Large intestine (tissue), 3 donors: ENCODE results near the gene PLXDC2. TPM values are rescaled to one million over a fixed set of nuclear protein-coding genes. Genes with fewer than 3 reads are reported as not detected.
"Not testable (repeated sequence)": the region's sequence is repeated elsewhere in the genome, so short reads cannot be mapped to it uniquely, and the experiment has no call there.

Experiments used
- DNase-seq, 2 donors: peaks; one replicate each; pipeline versions ENCODE4 v3.0.0 to v3.0.0-alpha.2; 2013
- H3K27ac ChIP-seq: one replicate; pipeline ENCODE4 v1.5.1; 2013; ENCODE audit warnings: low read length
- H3K27me3 ChIP-seq: 2 replicates; pipeline ENCODE4 v1.6.1; 2013; ENCODE audit warnings: low read length; ENCODE audit not compliant: control insufficient read depth, insufficient read depth
- H3K36me3 ChIP-seq: 2 replicates; pipeline ENCODE4 v1.6.1; 2013; ENCODE audit warnings: low read length; ENCODE audit not compliant: control insufficient read depth, insufficient read depth
- H3K4me1 ChIP-seq: one replicate; pipeline ENCODE4 v1.6.1; 2013; ENCODE audit warnings: low read length; ENCODE audit not compliant: control insufficient read depth, insufficient read depth
- H3K4me3 ChIP-seq: one replicate; pipeline ENCODE4 v1.5.1; 2013; ENCODE audit warnings: low read length
- H3K9me3 ChIP-seq: one replicate; pipeline ENCODE4 v1.6.1; 2013; ENCODE audit warnings: mild to moderate bottlenecking, low read depth, low read length, moderate library complexity; ENCODE audit not compliant: control insufficient read depth
- WGBS: methylation state at CpG from one replicate; pipeline ENCODE4 v1.1.5; 2013; ENCODE audit warnings: low lambda C conversion rate; ENCODE audit not compliant: insufficient coverage; 5-methylcytosine and 5-hydroxymethylcytosine counted together
- polyA plus RNA-seq: library from polyadenylated mRNA; unstranded; fragments of 120-200 nt; gene quantifications from one replicate; pipeline ENCODE4 v1.2.1, GENCODE V29; 2013

Gene PLXDC2
- polyA plus RNA-seq, 1 donor = 19.0 TPM

GRCh38 chr10:20209098-20209497 is 392.9 kb downstream of the PLXDC2 start:
- not testable (repeated sequence) for H3K4me3 ChIP-seq, H3K27ac ChIP-seq, DNase-seq, H3K36me3 ChIP-seq, H3K9me3 ChIP-seq, H3K27me3 ChIP-seq, H3K4me1 ChIP-seq
- no CpG with 5 or more reads among the region's 7 CpGs for WGBS

DNA sequence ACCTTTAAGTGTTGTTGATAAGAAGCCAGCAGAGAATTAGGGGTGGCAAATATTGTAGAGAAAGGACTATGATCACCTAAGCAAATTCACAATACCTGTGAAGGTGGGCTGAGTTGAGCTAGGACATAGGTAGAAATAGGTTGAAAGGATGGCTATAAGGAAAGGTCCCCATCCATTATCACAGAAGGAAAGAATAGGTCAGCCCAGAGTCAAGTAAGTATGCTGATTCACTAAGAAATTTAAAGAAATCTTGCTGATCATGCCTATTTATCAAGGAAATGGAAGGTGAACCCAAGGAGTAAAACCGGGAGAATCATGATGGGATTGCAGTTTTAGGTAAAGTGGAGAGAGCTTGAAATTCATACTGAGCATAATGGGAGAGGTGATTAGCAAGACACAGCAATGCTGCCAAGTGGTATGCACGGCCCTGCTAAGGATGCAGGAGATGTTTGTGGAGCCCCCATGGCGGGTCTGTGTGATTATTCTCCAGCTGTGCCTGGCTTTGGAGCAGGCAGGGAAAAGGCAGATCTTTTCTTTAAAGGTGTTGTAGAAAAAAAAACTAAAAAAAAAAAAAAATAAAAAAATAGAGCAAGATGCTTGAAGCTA is 399.4 kb downstream of the PLXDC2 start:
- no peaks in the 10 kb centered on the region for H3K27me3 ChIP-seq
- WGBS = no CpG with 5 or more reads among the region's 3 CpGs
- no peak for DNase-seq
- H3K9me3 ChIP-seq = no peaks in the 10 kb centered on the region
- H3K4me3 ChIP-seq = no peak overlapping the region
- no peak overlapping the region for H3K27ac ChIP-seq
- H3K4me1 ChIP-seq = no peaks in the 10 kb centered on the region
- H3K36me3 ChIP-seq = peaks cover 3% of the 10 kb centered on the region

DNA sequence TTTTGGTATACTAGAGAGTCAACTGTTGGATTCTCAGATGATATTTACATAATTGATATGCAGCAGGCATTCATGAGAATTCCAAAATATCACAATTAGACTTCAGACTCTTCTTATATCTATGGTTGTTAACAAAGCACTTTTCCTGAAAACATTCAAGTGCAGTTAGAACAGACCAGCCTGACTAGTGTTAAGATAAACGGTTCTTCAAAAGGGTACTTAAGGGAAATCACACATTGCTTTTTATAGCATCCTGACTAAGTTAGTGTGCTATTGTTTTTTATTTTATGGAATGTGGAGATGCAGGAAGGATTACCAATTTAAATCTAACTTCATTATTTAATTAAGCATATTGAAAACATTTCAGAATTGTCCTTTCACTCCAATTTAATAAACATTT is 405.1 kb downstream of the PLXDC2 start:
- WGBS = no CpG with 5 or more reads among the region's 1 CpG
- Histone ChIP-seq H3K4me1 (no peaks in the 10 kb centered on the region), H3K9me3 (no peaks in the 10 kb centered on the region), H3K36me3 (peaks cover 4% of the 10 kb centered on the region), H3K27ac (no peak overlapping the region), H3K4me3 (no peak overlapping the region), H3K27me3 (no peaks in the 10 kb centered on the region)
- DNase-seq = no peak

DNA sequence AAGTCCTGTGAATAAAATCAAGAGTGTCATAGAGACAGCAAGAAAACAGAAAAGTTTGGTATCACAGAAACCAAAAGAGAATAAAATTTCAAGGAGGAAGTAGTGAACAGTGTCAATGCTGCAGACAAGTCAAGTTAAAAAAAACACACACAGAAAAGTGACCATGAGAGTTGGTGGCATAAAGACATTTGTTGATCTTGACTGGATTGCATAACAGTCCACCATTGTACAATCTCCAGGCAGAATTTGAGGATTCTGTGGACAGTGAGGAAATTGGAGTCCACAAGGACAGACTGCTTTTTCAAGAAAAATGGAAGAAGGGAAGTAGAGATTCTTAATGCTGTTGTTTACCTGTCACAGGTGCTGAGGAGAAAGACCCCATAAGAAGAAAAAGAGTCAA is 412.5 kb downstream of the PLXDC2 start:
- Histone ChIP-seq H3K4me3 (no peak overlapping the region), H3K36me3 (no peaks in the 10 kb centered on the region), H3K27me3 (no peaks in the 10 kb centered on the region), H3K27ac (no peak overlapping the region), H3K4me1 (no peaks in the 10 kb centered on the region), H3K9me3 (no peaks in the 10 kb centered on the region)
- DNase-seq = no peak

- Histone ChIP-seq H3K4me3 (no peak overlapping the region), H3K4me1 (no peaks in the 10 kb centered on the region), H3K27ac (no peak overlapping the region), H3K9me3 (no peaks in the 10 kb centered on the region), H3K36me3 (no peaks in the 10 kb centered on the region), H3K27me3 (no peaks in the 10 kb centered on the region)
- WGBS = 77% methylated on average over 2 of the region's 2 CpGs
- no peak for DNase-seq
Observed at GRCh38 chr10:20232079-20232705, 416.0 kb downstream of the PLXDC2 start.

DNA sequence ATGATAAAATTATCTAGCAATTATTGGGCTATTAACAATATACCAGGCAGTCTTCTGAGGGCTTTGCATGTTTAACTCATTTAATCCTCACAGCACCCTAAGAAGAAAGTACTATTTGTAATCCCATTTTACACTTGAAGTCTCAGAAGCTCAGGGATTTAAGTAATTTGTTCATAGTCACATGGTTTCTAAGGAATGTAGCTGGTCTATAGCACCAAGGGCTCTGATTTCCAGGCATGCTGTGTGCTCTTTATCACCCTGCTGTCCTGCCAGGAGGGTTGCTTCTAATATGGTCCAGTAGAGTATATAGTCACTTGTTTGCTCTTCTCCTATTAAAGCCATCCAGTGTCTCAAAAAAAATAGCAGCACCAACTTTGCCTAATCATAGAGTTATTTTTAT is 417.2 kb downstream of the PLXDC2 start:
- DNase-seq = no peak
- Histone ChIP-seq H3K9me3 (no peaks in the 10 kb centered on the region), H3K27ac (no peak overlapping the region), H3K4me1 (no peaks in the 10 kb centered on the region), H3K27me3 (no peaks in the 10 kb centered on the region), H3K4me3 (no peak overlapping the region), H3K36me3 (peaks cover 2% of the 10 kb centered on the region)

DNA sequence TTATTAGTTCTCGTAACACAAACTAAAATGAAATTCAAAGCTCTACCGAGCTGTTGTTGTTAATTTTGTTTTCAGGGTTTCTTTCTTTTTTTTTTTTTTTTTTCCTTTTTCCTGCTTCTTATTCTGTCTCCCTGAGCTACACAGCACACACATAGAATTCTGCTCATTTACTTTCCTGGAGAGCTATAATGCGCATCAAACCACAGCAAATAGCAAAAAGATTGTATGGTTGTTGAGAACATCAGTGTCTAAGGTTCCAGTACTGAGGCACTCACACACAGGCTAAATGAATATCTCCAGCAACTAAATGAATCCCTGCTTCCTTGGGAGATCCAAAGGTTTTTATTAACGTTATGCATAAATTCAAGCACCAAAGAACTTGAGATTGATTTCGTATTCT is 418.3 kb downstream of the PLXDC2 start:
- H3K36me3 ChIP-seq = peaks cover 5% of the 10 kb centered on the region
- no peak overlapping the region for H3K27ac ChIP-seq
- H3K27me3 ChIP-seq = no peaks in the 10 kb centered on the region
- 89% methylated on average over 3 of the region's 5 CpGs for WGBS
- no peak overlapping the region for H3K4me3 ChIP-seq
- DNase-seq = no peak
- no peaks in the 10 kb centered on the region for H3K9me3 ChIP-seq
- no peaks in the 10 kb centered on the region for H3K4me1 ChIP-seq

DNA sequence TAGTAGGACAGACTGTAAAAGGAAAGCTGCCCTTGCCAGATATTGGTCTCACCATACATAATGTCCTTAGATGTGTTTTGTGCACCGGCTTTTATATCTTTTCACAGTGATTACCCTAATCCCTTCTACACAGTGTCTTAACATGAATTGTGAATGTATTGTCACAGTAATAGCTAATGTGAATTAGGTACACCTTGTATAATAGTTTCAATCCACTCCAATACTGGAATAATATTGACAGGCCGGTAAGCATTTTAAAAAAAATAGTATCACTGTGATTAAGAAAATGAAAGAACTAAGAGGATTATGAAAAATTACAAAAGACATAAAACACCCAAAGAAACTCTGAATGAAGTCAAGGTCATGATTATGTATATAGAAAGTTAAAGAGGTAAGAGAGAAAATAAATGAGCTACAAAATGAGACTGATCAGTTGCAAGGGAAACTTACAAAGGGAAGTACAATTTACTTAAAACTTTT is 420.9 kb downstream of the PLXDC2 start:
- no peaks in the 10 kb centered on the region for H3K9me3 ChIP-seq
- H3K27me3 ChIP-seq = no peaks in the 10 kb centered on the region
- peaks cover 5% of the 10 kb centered on the region for H3K36me3 ChIP-seq
- H3K4me1 ChIP-seq = no peaks in the 10 kb centered on the region
- no peak for DNase-seq
- no peak overlapping the region for H3K27ac ChIP-seq
- 100% methylated on average over 1 of the region's 2 CpGs for WGBS
- H3K4me3 ChIP-seq = no peak overlapping the region

GRCh38 chr10:20237586-20237985 is 421.4 kb downstream of the PLXDC2 start:
- Histone ChIP-seq H3K4me3 (no peak overlapping the region), H3K9me3 (no peaks in the 10 kb centered on the region)

DNA sequence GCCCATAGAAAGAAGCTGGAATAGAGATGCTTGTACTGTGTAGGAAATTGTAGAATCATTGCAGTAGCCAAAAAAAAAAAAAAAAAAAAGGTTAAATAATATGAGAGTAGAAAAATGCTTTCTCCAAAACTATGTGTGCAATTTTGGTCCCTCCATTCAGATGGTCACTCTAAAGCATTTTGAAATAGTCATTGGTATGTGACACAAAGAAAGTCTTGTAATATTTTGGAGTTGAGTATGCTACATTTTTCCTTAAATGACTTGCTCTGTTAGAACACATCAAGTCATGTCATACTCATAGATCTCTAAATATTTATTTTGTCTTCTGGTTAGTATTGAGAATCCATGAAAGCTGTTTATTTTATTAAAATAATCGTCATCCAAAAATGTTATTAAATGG is 424.4 kb downstream of the PLXDC2 start:
- no peak for DNase-seq
- Histone ChIP-seq H3K27ac (no peak overlapping the region), H3K9me3 (no peaks in the 10 kb centered on the region), H3K4me3 (no peak overlapping the region), H3K4me1 (no peaks in the 10 kb centered on the region), H3K27me3 (no peaks in the 10 kb centered on the region), H3K36me3 (peaks cover 11% of the 10 kb centered on the region)
- 83% methylated on average over 1 of the region's 1 CpG for WGBS

More at GRCh38 chr10:20237586-20237985, 421.4 kb downstream of the PLXDC2 start:
- Histone ChIP-seq H3K36me3 (peaks cover 5% of the 10 kb centered on the region), H3K4me1 (no peaks in the 10 kb centered on the region), H3K27me3 (no peaks in the 10 kb centered on the region), H3K27ac (no peak overlapping the region)
- DNase-seq = no peak

- Histone ChIP-seq H3K27ac (no peak overlapping the region), H3K9me3 (no peaks in the 10 kb centered on the region), H3K27me3 (no peaks in the 10 kb centered on the region), H3K4me3 (no peak overlapping the region), H3K36me3 (peaks cover 33% of the 10 kb centered on the region), H3K4me1 (no peaks in the 10 kb centered on the region)
- no peak for DNase-seq
- WGBS = 75% methylated on average over 1 of the region's 3 CpGs
Observed at GRCh38 chr10:20247454-20247853, 431.2 kb downstream of the PLXDC2 start.
